ENCODE measurements around the gene EXD3. TPM values are rescaled to one million over a fixed set of nuclear protein-coding genes. Genes with fewer than 3 reads are reported as not detected.

Gene EXD3
- total and polyA plus RNA-seq, 8 donors, result 12.9 to 105 (median 24.0) TPM

GRCh38 chr9:137456864-137457405, 34.0 kb upstream of the EXD3 start:
- 84 to 89% (median 87%) methylated on average over 8 to 10 of the region's 10 CpGs for WGBS, 5 donors
- H3K27me3 ChIP-seq, result no peaks in the 10 kb centered on the region
- peaks cover 39 to 82% (median 65%) of the 10 kb centered on the region in 4 donors for H3K4me1 ChIP-seq
- peak overlapping the region in 1 of 4 donors; percentile 3 for H3K4me3 ChIP-seq
- H3K27ac ChIP-seq, result peak overlapping the region in 4 of 5 donors; percentile 56 to 88 (median 82)
- DNase-seq, result peak in 1 of 2 donors; percentile 19
- H3K36me3 ChIP-seq, result peaks cover 10 to 50% (median 33%) of the 10 kb centered on the region in 4 donors
- intact Hi-C loops (cut with DNase I; ENCODE audit: low total_unique reads), result no loop called here
- H3K9me3 ChIP-seq, result no peaks in the 10 kb centered on the region
- TF ChIP-seq EP300 (IDR thresholded peaks at IDR 0.05) (no peak), POLR2AphosphoS5 (IDR thresholded peaks at IDR 0.05) (no peak), POLR2A (IDR thresholded peaks at IDR 0.05) (no peak)
- TF ChIP-seq, protein P1, sequence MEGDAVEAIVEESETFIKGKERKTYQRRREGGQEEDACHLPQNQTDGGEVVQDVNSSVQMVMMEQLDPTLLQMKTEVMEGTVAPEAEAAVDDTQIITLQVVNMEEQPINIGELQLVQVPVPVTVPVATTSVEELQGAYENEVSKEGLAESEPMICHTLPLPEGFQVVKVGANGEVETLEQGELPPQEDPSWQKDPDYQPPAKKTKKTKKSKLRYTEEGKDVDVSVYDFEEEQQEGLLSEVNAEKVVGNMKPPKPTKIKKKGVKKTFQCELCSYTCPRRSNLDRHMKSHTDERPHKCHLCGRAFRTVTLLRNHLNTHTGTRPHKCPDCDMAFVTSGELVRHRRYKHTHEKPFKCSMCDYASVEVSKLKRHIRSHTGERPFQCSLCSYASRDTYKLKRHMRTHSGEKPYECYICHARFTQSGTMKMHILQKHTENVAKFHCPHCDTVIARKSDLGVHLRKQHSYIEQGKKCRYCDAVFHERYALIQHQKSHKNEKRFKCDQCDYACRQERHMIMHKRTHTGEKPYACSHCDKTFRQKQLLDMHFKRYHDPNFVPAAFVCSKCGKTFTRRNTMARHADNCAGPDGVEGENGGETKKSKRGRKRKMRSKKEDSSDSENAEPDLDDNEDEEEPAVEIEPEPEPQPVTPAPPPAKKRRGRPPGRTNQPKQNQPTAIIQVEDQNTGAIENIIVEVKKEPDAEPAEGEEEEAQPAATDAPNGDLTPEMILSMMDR (IDR thresholded peaks at IDR 0.05), result no peak

DNA sequence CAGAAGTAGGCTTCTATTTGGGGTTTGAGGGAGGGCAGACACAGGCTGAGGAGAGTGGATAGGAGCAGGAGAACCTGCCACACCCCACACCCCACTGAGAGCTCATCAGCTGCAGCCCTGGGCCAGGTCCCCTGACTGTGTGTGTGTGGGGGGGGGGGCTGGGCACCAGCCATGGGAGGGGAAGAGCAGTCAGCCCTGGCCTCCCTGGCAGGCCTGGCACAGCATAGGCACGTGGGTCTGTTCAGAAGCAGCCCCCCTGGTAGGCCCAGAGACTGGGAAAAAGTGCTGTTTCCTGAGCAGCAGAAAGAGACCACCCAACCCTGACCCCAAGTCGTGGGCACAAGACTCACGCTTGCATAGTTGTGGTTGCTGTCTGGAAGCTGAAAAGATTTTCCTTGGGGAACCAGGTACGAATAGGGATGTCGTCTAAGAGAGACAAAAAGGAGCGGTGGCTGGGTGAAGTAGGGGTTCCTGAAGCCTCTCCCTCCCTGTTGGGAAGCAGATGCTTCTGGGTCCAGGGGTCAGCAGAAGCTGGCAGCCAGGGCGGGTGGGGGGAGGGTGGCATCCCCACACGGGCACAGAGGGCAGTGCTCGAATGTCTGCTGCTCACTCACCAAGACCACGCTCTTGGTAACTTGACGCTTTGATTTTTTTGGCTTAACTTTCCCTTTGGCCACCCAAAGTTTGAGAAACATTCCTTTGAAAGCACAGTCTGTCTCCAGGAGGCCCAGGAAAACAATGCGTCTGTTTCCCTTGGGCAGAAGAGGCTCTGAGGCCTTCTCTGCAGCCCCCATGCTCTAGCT, 33.3 kb upstream of the EXD3 start:
- WGBS, 5 donors, result 82 to 92% (median 87%) methylated on average over 11 to 12 of the region's 12 CpGs
- Histone ChIP-seq H3K27me3 (no peaks in the 10 kb centered on the region), H3K4me3 (no peak overlapping the region), H3K4me1 (peaks cover 39 to 75% (median 61%) of the 10 kb centered on the region in 4 donors), H3K9me3 (no peaks in the 10 kb centered on the region), H3K36me3 (peaks cover 10 to 43% (median 31%) of the 10 kb centered on the region in 4 donors), H3K27ac (peak overlapping the region in 4 of 5 donors; percentile 56 to 88 (median 82))
- peak in 1 of 2 donors; percentile 13 for DNase-seq
- intact Hi-C loops (cut with DNase I; ENCODE audit: low total_unique reads), result no loop called here
- no peak for TF ChIP-seq EP300 (IDR thresholded peaks at IDR 0.05)
- TF ChIP-seq, protein P1 (IDR thresholded peaks at IDR 0.05), result no peak

DNA sequence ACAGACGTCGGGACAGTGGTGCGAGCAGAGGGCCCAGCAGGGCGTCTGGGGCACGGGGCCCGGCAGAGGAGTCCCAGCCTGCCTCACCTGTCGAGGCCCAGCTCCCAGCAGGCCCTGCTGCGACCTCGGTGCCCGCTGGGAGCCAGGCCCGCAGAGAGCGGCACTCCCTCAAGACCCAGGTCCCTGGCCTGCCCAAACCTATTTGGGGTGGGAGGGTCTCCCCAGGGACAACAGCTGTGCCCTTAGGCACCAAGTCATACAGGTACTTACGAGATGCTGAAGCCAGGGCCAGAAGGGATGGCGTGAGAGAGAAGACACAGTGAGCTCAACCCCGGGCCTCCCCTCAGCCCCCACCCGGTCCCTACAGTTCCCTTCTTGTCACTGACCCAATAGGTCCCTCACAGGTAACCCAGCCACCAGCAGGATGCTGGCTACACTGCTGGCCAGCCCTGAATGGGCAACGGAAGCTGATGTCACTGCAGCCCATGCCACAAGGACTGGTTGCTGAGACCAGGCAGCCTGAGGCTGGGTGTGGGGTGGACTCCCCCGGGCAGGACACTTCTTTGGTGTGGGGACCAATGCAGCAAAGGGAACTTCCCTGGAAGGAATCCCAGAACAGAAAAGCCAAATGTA, 32.5 kb upstream of the EXD3 start:
- Histone ChIP-seq H3K4me1 (peaks cover 39 to 67% (median 59%) of the 10 kb centered on the region in 4 donors), H3K27me3 (no peaks in the 10 kb centered on the region), H3K9me3 (no peaks in the 10 kb centered on the region), H3K4me3 (no peak overlapping the region), H3K27ac (peak overlapping the region in 4 of 5 donors; percentile 85 to 90 (median 85)), H3K36me3 (peaks cover 10 to 37% (median 29%) of the 10 kb centered on the region in 4 donors)
- intact Hi-C loops (cut with DNase I; ENCODE audit: low total_unique reads), result no loop called here
- 78 to 91% (median 88%) methylated on average over 9 to 18 of the region's 18 CpGs for WGBS, 5 donors
- no peak for TF ChIP-seq POLR2A (IDR thresholded peaks at IDR 0.05)
- DNase-seq, result peak in 1 of 2 donors; percentile 13

DNA sequence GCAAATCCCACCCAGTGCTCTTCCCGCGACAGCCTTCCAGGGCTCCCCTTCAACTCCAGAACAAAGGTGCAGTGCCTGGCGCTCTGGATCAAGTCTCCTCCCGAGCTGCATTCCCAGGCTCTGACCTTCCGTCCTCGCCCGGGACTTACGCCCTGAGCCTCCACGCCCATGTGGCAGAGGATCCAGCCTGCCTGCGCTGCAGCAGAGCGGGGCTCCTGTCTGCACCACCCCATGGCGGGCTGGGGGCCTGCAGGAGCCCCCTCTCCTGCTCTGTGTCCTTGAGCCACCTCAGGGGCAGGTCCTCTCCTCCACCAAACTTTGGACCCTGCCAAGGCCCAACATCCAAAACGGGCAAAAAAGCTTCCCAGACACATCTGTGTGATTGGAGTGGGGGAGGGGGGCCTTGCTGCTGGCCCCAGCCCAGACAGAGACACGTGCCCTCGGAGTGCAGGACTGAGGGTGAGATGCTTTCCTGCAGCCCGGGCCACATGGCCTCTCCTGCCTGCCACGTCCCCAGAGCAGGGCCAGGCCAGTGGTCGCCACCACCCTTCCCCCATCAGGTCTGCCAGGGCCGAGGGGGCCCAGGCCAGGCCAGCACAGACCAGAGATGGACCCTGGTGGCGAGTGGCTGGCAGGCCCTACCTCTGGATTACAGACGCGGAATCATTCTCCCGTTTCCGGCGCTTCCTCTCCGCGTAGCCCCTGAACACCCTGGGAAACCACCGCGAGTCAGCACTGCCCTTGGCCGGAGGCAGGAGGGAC, 31.8 kb upstream of the EXD3 start:
- peak overlapping the region; percentile 85 to 92 (median 85) for H3K27ac ChIP-seq
- WGBS, 5 donors, result 51 to 64% (median 57%) methylated on average over 25 to 30 of the region's 30 CpGs
- peaks cover 10 to 41% (median 33%) of the 10 kb centered on the region in 4 donors for H3K36me3 ChIP-seq
- intact Hi-C loops (cut with DNase I; ENCODE audit: low total_unique reads), result no loop called here
- no peaks in the 10 kb centered on the region for H3K27me3 ChIP-seq
- H3K4me3 ChIP-seq, result peak overlapping the region; percentile 38 to 56 (median 49)
- peaks cover 34 to 62% (median 54%) of the 10 kb centered on the region in 4 donors for H3K4me1 ChIP-seq
- no peaks in the 10 kb centered on the region for H3K9me3 ChIP-seq
- DNase-seq, result peak; percentile 71 to 82
- TF ChIP-seq, protein P1 (IDR thresholded peaks at IDR 0.05), result no peak
- peak in 2 of 3 donors; percentile 13 to 49 for TF ChIP-seq POLR2AphosphoS5 (IDR thresholded peaks at IDR 0.05)

All from stomach (tissue), 9 donors.